ENCODE measurements around the gene ASS1.

The ASS1 gene

GRCh38 chr9:130407916-130408663 is 36.7 kb upstream of the ASS1 start:
- Histone ChIP-seq H3K36me3 (ENCODE audit: insufficient read depth, low read depth, low read length) (no peaks in the 10 kb centered on the region), H3K27me3 (ENCODE audit: insufficient read depth, low read length) (no peaks in the 10 kb centered on the region), H3K4me3 (ENCODE audit: low read length) (no peak overlapping the region), H3K27ac (ENCODE audit: low read length) (no peak overlapping the region), H3K9me3 (ENCODE audit: insufficient read depth, low read depth, low read length) (no peaks in the 10 kb centered on the region), H3K4me1 (ENCODE audit: insufficient read depth, low read length) (no peaks in the 10 kb centered on the region), H3K9ac (ENCODE audit: low read depth, low read length) (no peak overlapping the region)

- Histone ChIP-seq H3K9ac (ENCODE audit: low read depth, low read length) (no peak overlapping the region), H3K27ac (ENCODE audit: low read length) (no peak overlapping the region), H3K36me3 (ENCODE audit: insufficient read depth, low read depth, low read length) (no peaks in the 10 kb centered on the region), H3K4me3 (ENCODE audit: low read length) (no peak overlapping the region), H3K27me3 (ENCODE audit: insufficient read depth, low read length) (no peaks in the 10 kb centered on the region), H3K4me1 (ENCODE audit: insufficient read depth, low read length) (no peaks in the 10 kb centered on the region), H3K9me3 (ENCODE audit: insufficient read depth, low read depth, low read length) (no peaks in the 10 kb centered on the region)
These were observed 36.1 kb upstream of the ASS1 start for GRCh38 chr9:130408669-130409068.

- Histone ChIP-seq H3K4me3 (ENCODE audit: low read length) (no peak overlapping the region), H3K9ac (ENCODE audit: low read depth, low read length) (no peak overlapping the region), H3K27me3 (ENCODE audit: insufficient read depth, low read length) (no peaks in the 10 kb centered on the region), H3K36me3 (ENCODE audit: insufficient read depth, low read depth, low read length) (no peaks in the 10 kb centered on the region), H3K27ac (ENCODE audit: low read length) (no peak overlapping the region), H3K4me1 (ENCODE audit: insufficient read depth, low read length) (no peaks in the 10 kb centered on the region), H3K9me3 (ENCODE audit: insufficient read depth, low read depth, low read length) (no peaks in the 10 kb centered on the region)
These were observed 35.5 kb upstream of the ASS1 start for GRCh38 chr9:130409246-130409645.

- Histone ChIP-seq H3K27me3 (ENCODE audit: insufficient read depth, low read length) (no peaks in the 10 kb centered on the region), H3K4me1 (ENCODE audit: insufficient read depth, low read length) (no peaks in the 10 kb centered on the region), H3K27ac (ENCODE audit: low read length) (no peak overlapping the region), H3K36me3 (ENCODE audit: insufficient read depth, low read depth, low read length) (no peaks in the 10 kb centered on the region), H3K4me3 (ENCODE audit: low read length) (no peak overlapping the region), H3K9me3 (ENCODE audit: insufficient read depth, low read depth, low read length) (no peaks in the 10 kb centered on the region), H3K9ac (ENCODE audit: low read depth, low read length) (no peak overlapping the region)
These were observed 34.3 kb upstream of the ASS1 start for GRCh38 chr9:130410443-130410842.

GRCh38 chr9:130411566-130411915 is 33.2 kb upstream of the ASS1 start:
- Histone ChIP-seq H3K36me3 (ENCODE audit: insufficient read depth, low read depth, low read length) (no peaks in the 10 kb centered on the region), H3K27me3 (ENCODE audit: insufficient read depth, low read length) (no peaks in the 10 kb centered on the region), H3K9ac (ENCODE audit: low read depth, low read length) (no peak overlapping the region), H3K27ac (ENCODE audit: low read length) (no peak overlapping the region), H3K9me3 (ENCODE audit: insufficient read depth, low read depth, low read length) (no peaks in the 10 kb centered on the region), H3K4me1 (ENCODE audit: insufficient read depth, low read length) (no peaks in the 10 kb centered on the region), H3K4me3 (ENCODE audit: low read length) (no peak overlapping the region)

- Histone ChIP-seq H3K27me3 (ENCODE audit: insufficient read depth, low read length) (no peaks in the 10 kb centered on the region), H3K4me1 (ENCODE audit: insufficient read depth, low read length) (no peaks in the 10 kb centered on the region), H3K9ac (ENCODE audit: low read depth, low read length) (no peak overlapping the region), H3K9me3 (ENCODE audit: insufficient read depth, low read depth, low read length) (no peaks in the 10 kb centered on the region), H3K36me3 (ENCODE audit: insufficient read depth, low read depth, low read length) (no peaks in the 10 kb centered on the region), H3K27ac (ENCODE audit: low read length) (no peak overlapping the region), H3K4me3 (ENCODE audit: low read length) (no peak overlapping the region)
These were observed 30.6 kb upstream of the ASS1 start for GRCh38 chr9:130414081-130414731.

GRCh38 chr9:130414910-130415746 is 29.6 kb upstream of the ASS1 start:
- Histone ChIP-seq H3K4me1 (ENCODE audit: insufficient read depth, low read length) (no peaks in the 10 kb centered on the region), H3K9ac (ENCODE audit: low read depth, low read length) (no peak overlapping the region), H3K36me3 (ENCODE audit: insufficient read depth, low read depth, low read length) (no peaks in the 10 kb centered on the region), H3K27ac (ENCODE audit: low read length) (no peak overlapping the region), H3K27me3 (ENCODE audit: insufficient read depth, low read length) (no peaks in the 10 kb centered on the region), H3K9me3 (ENCODE audit: insufficient read depth, low read depth, low read length) (peaks cover 4% of the 10 kb centered on the region; the same call in 1 of the 2 replicates), H3K4me3 (ENCODE audit: low read length) (no peak overlapping the region)

GRCh38 chr9:130417602-130418001 is 27.2 kb upstream of the ASS1 start:
- no peak overlapping the region for H3K4me3 ChIP-seq (ENCODE audit: low read length)
- H3K27ac ChIP-seq (ENCODE audit: low read length), result no peak overlapping the region
- no peaks in the 10 kb centered on the region for H3K36me3 ChIP-seq (ENCODE audit: insufficient read depth, low read depth, low read length)
- H3K9me3 ChIP-seq (ENCODE audit: insufficient read depth, low read depth, low read length), result peaks cover 4% of the 10 kb centered on the region; the same call in 1 of the 2 replicates
- no peak overlapping the region for H3K9ac ChIP-seq (ENCODE audit: low read depth, low read length)
- H3K27me3 ChIP-seq (ENCODE audit: insufficient read depth, low read length), result no peaks in the 10 kb centered on the region
- H3K4me1 ChIP-seq (ENCODE audit: insufficient read depth, low read length), result peaks cover 4% of the 10 kb centered on the region; the same call in 1 of the 2 replicates

GRCh38 chr9:130418776-130419175 is 26.0 kb upstream of the ASS1 start:
- H3K27me3 ChIP-seq (ENCODE audit: insufficient read depth, low read length), result no peaks in the 10 kb centered on the region
- H3K27ac ChIP-seq (ENCODE audit: low read length), result no peak overlapping the region
- no peak overlapping the region for H3K9ac ChIP-seq (ENCODE audit: low read depth, low read length)
- no peak overlapping the region for H3K4me3 ChIP-seq (ENCODE audit: low read length)
- H3K4me1 ChIP-seq (ENCODE audit: insufficient read depth, low read length), result peaks cover 4% of the 10 kb centered on the region; the same call in 1 of the 2 replicates
- peaks cover 4% of the 10 kb centered on the region; the same call in 1 of the 2 replicates for H3K9me3 ChIP-seq (ENCODE audit: insufficient read depth, low read depth, low read length)
- H3K36me3 ChIP-seq (ENCODE audit: insufficient read depth, low read depth, low read length), result no peaks in the 10 kb centered on the region

GRCh38 chr9:130419521-130420035 is 25.2 kb upstream of the ASS1 start:
- H3K27ac ChIP-seq (ENCODE audit: low read length), result no peak overlapping the region
- H3K36me3 ChIP-seq (ENCODE audit: insufficient read depth, low read depth, low read length), result no peaks in the 10 kb centered on the region
- peaks cover 4% of the 10 kb centered on the region; the same call in 1 of the 2 replicates for H3K4me1 ChIP-seq (ENCODE audit: insufficient read depth, low read length)
- H3K9me3 ChIP-seq (ENCODE audit: insufficient read depth, low read depth, low read length), result peaks cover 4% of the 10 kb centered on the region; the same call in 1 of the 2 replicates
- H3K4me3 ChIP-seq (ENCODE audit: low read length), result no peak overlapping the region
- no peaks in the 10 kb centered on the region for H3K27me3 ChIP-seq (ENCODE audit: insufficient read depth, low read length)
- no peak overlapping the region for H3K9ac ChIP-seq (ENCODE audit: low read depth, low read length)

- Histone ChIP-seq H3K4me1 (ENCODE audit: insufficient read depth, low read length) (peaks cover 4% of the 10 kb centered on the region; the same call in 1 of the 2 replicates), H3K27me3 (ENCODE audit: insufficient read depth, low read length) (no peaks in the 10 kb centered on the region), H3K4me3 (ENCODE audit: low read length) (no peak overlapping the region; the same call in 1 of the 2 replicates), H3K9me3 (ENCODE audit: insufficient read depth, low read depth, low read length) (peaks cover 4% of the 10 kb centered on the region; the same call in 1 of the 2 replicates), H3K36me3 (ENCODE audit: insufficient read depth, low read depth, low read length) (no peaks in the 10 kb centered on the region), H3K27ac (ENCODE audit: low read length) (no peak overlapping the region), H3K9ac (ENCODE audit: low read depth, low read length) (peak overlapping the region; percentile 27; the same call in 1 of the 2 replicates)
These were observed 23.5 kb upstream of the ASS1 start for GRCh38 chr9:130421154-130421801.
